Stimulated activated CD8-positive, alpha-beta memory T cell treated with anti-CD3 and anti-CD28 coated beads, Interleukin-12 subunit alpha, Interleukin-12 subunit beta, amount 100 ng/mL, for 1 hour (primary cell): ENCODE results near the gene UTRN.

ENCODE experiments used
- DNase-seq: peaks from one replicate; pipeline ENCODE4 v3.0.0-alpha.2; 2020; ENCODE audit warnings: low read depth

The UTRN gene

GRCh38 chr6:144314003-144314485 is 28.9 kb downstream of the UTRN start:
- no peak for DNase-seq

GRCh38 chr6:144314562-144314961 is 29.4 kb downstream of the UTRN start:
- DNase-seq = no peak

GRCh38 chr6:144315226-144315980 is 30.3 kb downstream of the UTRN start:
- DNase-seq = no peak

- no peak for DNase-seq
Observed at GRCh38 chr6:144315981-144316861, 31.1 kb downstream of the UTRN start.

- no peak for DNase-seq
Observed at GRCh38 chr6:144316862-144317195, 31.7 kb downstream of the UTRN start.

GRCh38 chr6:144317736-144318135 is 32.6 kb downstream of the UTRN start:
- DNase-seq = no peak

- DNase-seq = no peak
Observed at GRCh38 chr6:144319211-144319610, 34.1 kb downstream of the UTRN start.

- no peak for DNase-seq
Observed at GRCh38 chr6:144320741-144321140, 35.6 kb downstream of the UTRN start.

- no peak for DNase-seq
Observed at GRCh38 chr6:144321839-144322591, 36.9 kb downstream of the UTRN start.

GRCh38 chr6:144325232-144325631 is 40.1 kb downstream of the UTRN start:
- no peak for DNase-seq

GRCh38 chr6:144326393-144326792 is 41.3 kb downstream of the UTRN start:
- DNase-seq = no peak

GRCh38 chr6:144327081-144327480 is 41.9 kb downstream of the UTRN start:
- DNase-seq = no peak

- DNase-seq = no peak
Observed at GRCh38 chr6:144330017-144330987, 45.2 kb downstream of the UTRN start.

- DNase-seq = no peak
Observed at GRCh38 chr6:144331491-144331969, 46.4 kb downstream of the UTRN start.

GRCh38 chr6:144332177-144332576 is 47.0 kb downstream of the UTRN start:
- DNase-seq = no peak

- DNase-seq = peak; percentile 50
Observed at GRCh38 chr6:144334150-144334708, 49.1 kb downstream of the UTRN start.
